Bone marrow (tissue), 2 donors: ENCODE results near the gene STK32C.

Source experiments
- DNase-seq, 2 donors: peaks; one replicate each; lab custom pipeline; 2025; lab: John Stamatoyannopoulos, UW

STK32C gene

DNA sequence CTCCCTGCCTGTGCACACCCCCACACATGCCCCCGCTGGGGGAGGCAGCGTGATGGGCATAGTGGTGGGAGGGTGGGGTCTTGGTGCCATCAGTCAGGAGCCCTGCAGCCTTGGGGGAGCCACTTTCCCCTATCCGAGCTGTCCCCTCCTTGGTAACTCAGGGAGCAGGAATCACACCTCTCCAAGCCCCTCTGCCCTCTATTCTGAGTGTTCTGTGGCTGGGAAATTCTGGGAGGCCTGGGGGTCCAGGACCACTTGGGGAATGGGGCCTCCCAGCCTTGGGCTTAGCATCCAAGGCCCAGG lies 109.7 kb downstream of the STK32C start:
- no peak for DNase-seq

DNA sequence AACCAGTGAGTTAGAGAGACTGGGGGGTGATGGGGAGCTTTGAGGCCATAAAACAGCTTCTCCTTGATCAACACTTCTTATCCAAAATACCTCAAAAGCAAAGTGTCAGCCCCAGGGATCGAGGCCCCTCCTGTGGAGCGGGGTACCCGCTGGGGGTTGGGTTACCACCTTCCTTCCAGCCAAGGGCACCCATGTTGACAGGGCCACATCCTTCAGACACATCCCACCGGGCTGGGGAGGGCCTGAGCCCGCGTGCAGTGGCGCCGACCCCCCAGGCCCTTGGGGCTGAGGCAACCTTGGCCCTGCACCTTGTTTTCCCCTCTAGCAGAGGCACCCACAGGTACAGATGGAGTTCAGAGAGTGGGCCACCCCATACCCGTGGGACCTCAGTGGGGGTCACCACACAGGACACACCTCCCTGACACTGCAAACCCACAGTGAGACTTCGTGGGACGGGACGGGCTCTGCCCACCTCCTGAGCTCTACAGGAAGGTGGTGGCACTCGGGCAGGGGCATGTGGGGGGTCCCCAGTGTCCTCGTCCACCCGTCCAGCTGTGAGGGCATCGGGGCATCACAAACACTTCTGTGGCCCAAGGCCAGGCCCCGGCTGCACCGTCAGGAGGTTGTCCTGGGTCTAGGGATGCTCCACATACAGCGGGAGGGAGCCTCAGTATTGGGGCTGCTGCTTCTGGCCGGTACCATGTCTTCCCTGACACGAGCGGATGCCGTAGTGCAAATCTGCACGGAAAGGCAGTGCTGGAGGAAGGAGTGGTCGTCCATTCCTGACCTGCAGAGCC lies 110.3 kb downstream of the STK32C start:
- DNase-seq = no peak

DNA sequence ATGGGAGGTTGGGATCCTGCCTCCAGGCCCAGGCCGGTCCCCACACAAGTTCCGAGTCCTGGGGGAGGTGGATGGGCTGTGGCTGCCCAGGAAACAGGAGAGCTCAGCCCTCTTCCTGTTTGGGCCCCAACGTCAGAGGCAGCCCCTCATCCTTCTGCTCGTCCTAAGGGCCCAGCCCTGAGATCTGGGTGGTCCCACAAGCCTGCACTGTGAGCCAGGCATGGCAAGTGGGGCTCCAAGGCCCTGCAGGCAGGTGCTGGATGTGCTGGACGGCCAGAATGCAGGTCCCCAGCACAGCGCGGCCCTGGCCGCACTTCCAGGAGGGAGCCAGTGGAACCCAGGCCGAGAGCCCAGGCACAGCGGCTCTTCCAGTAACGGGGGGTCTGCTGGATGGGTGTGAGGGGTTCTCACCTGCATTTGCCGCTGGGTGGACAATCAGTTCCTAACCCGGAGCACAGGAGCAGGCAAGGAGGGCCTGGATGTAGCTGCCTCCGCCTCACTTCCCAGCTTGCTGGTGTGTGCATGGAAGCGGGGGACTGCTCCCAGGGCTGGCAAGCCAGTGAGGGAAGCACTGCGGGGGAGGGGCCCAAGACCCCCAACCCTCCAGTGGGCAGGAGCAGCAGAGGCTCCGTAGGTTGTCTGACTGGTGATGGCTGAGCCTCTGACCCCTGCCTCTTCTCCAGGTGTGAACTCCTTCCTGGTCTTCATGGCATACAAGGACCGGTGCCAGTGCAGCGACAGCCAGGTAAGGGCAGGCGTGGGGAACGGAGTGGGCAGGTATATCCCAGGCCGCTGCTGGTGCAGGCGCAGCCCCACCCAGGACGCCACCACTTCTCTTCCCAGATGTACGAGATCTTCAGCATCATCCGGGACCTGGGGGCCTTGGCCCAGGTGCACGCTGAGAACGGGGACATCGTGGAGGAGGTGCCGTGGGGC lies 111.3 kb downstream of the STK32C start:
- no peak for DNase-seq

DNA sequence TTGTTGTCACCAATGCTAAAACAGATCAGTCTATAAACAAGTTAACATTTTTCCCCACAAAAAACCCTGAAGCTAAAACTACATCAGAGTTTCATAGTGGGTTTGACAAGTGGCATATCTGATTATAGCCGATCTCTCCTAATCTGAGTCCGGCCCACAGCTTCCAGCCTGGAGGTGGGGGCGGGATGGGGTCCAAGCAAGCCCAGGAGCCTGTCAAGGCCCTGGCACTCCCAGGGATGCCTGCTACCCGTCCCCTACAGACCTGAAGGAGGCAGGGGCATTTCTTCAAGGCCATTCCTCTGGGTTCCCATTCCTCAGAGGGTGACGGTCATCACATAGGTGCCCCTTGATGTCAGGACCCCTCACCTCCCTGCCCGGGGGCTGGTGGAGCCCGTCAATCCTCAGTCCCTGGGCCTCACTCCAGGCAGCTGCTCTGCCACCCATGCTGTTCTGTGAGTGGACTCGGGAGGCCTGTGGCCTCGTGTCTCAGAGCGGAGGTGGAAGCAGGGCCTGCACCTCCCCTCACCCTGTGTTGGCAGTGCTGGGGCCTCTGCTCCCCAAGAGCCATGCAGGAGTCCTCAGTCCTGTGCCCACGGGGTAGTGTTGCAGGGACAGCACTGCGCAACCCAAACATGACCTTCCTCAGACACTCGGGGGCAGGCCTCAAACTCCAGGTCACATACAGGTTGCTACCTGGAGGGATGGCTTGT lies 112.2 kb downstream of the STK32C start:
- no peak for DNase-seq

DNA sequence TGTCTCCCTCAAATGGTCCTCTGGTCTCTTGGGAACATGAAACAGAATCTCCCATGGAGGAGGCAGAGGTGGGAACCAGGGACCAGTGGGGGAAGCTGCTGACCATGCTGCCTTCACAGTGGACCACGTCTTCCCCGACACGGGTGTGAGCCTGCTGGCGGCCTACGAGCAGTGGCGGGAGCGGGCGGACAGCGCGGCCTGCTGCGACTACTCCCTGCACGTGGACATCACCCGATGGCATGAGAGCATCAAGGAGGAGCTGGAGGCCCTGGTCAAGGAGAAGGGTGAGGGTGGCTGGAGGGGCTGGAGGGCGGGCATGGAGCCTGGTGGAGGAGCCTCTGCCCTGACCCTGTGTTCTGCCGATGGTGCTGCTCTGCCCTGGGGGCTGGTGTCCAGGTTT lies 113.0 kb downstream of the STK32C start:
- DNase-seq = no peak

DNA sequence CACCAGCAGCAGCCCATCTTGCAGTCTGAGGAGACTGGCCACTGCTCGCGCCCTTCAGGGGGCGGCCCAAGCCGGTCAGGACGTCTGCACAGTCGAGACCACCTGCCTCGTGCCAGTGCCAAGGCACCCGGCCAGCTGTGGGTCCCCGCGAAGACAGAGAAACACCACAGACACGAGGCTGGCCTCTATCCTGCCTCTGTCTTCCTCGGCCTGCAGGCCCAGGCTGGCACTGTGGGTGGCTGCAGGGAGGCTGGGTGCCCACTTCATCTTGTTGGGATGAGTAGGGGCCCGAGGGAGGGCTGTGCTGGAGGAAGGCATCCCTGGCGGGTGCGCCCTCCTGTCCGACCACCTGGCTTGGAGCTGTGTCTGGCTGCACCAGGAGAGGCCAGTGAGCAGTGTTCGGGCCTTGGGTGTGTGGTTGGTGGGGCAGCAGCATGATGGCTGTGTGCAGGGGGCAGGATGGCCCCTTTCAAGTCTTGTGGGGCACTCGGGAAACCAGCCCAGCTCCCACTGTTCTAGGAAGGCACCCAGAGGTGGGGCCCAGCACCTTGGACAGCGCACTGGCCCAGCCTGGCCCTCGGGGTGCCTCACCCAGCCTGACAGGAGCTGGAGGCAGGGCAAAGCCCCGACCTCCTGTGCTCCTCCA lies 113.7 kb downstream of the STK32C start:
- no peak for DNase-seq

DNA sequence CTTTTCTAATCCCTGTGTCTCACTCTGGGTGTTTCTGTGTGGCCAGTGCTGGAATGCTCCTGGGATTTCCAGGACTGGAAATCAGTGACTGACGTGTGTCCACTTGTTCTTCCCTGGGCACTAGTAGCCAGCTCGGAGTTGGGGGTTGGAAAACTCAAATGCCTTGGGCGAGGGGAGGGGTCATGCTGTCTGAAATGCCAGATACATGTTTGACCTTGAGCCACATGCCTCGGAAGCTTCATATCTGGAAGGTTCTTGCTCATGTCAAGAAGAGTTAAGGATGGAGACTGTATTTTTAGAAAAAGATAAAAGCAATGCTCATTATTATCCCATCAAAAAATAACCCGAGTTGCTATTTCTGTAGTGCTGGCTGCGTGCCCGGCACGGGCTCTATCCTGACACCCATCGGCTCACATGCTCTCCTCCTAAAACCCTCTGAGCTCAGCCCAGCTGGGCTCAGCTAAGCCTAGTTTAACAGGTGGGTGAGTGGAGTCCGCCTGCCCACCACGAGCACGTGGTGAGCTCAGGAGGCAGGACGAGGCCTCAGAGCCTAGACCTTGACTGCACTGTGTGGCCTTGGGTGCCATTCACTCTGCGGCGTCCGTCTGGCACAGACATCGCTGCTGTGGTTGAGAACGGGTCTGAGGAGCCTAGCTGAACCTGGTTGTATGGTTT lies 114.6 kb downstream of the STK32C start:
- no peak for DNase-seq

DNA sequence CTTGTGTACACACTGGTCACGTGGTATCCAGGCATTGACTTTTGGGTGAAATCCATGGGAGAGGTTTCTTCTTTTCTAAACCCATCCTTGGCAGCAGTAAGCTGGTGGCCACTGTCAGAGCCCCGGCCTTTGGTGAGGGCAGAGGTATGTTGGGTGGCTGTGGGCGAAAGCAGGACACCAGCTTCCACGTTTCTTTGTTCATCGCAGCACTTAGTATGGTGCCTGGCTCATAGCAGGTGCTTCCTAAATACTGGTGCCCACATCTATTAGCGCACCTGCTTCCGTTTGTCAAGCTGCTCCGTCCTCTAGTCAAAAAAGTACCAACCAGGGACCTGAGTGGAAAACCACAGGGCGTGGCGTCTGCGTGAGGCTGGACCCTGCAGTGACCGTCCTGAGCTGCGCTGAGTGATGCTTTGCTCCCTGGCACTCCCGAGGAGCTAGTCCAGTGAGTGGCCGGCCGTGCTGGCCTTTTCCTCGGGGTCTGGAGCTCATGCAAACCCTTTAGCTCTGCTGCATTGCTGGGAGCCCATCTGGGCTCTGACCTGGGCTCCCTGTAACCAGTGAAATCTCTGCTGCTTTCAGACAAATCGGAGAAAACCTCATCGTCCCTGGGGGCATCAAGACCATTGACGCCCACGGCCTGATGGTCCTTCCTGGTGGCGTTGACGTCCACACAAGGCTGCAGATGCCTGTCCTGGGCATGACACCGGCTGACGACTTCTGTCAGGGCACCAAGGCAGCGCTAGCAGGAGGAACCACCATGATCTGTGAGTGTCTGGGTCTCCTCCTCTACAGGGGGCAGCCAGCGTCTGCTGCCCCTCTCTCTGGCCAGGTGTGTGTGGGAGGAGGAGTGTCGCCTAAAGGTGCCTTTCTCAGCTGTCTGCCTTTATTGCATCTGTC lies 115.4 kb downstream of the STK32C start:
- DNase-seq = no peak

DNA sequence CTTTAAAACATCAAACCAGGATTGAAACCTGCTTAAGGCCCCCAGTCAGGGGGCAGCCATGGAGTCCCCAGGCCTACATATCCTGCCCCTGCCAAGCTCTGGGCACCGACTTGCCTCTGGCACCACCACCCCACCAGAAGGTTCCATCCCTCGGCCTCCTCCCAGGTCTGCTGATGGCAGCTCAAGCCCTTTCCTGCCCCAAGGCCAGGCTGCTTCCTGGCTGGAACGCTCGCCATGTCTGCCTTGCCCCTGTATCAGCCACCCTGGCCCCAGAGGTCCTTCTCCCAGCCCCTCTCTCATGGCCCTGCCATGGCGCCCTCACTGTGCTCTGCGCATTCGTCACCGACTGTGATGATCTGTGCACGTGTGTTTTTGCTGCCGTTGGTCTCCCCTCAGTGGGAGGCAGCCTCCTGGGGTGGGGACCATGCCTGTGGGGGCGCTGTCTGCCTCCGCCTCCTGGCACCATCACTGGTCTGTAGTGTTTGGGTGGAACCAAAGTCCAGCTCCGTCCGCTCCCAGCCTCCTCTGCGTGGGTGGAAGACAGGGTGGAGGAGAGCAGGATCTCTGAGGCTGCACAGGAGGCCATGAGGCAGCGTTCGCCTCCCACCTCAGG lies 117.8 kb downstream of the STK32C start:
- DNase-seq = no peak

DNA sequence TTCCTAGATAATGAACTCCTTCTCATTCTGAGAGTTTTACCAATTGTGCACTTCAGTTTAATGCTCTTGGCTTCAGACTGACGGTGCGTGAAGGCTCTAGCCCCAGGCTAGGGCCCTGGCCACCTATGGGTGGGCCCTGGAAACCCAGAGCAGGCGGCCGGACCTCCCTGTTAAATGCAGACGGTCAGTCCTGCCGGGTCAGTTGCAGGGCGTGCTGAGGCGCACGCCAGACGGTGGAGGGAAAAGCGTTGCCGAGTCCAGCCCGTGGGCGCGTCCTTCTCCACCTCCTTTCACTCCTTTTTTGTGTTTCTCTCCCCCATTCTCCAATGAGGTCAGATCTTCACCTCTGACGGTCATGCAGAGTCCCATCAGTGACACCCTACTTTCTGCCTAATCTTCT lies 118.7 kb downstream of the STK32C start:
- no peak for DNase-seq

DNA sequence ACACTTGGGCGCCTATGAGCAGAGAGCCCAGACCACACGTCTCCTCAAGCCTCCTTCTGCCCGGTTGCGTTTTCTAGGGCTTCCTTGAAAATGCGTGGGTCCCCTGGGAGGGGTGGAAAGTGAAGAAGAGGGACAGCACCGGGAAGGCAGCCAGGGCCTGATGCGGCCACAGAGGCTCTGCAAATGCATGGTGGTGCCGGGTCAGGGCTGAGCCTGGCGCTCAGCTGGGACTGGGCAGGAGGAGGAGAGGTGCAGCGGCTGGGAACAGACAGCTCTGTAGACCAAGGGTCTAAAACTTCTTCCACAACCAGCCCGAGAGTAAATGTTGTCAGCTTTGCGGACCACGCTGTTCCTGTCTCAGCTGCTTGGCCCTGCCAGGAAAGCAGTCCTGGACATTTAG lies 119.4 kb downstream of the STK32C start:
- no peak for DNase-seq

DNA sequence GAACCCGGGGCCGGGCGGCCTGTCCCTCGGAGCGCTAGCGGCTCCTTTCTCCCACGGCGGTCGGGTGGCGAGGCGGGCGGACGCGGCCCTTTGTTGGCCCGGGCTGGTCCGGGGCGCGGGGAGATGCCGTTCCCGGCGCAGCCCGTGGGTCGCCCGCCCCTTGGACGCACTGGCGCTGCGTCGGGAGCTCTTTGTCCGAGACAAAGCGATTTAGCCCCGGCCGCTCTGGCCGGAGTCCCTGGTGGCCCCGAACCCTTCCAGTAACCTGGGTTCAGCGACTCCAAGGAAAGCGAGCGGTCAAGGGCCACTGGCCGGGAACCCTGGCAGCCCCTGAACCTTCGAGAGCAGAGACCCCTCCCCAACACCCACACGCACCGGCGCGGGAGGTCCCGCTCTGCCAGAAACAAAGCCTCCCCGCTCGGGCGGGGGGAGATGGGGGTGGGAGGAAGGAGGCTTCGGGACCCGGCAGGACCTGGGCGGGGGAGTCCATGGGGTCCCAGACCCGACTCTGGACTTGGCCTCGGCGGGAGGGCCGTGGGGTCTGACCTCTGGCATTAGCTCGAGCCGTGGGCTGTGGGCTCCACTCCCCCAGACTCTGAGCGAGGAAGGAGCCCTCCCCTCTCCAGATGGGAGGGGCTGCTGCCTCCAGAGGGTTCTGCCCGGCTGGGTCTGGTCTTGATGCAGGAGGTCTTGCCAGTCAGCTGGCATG lies 120.2 kb downstream of the STK32C start:
- no peak for DNase-seq

DNA sequence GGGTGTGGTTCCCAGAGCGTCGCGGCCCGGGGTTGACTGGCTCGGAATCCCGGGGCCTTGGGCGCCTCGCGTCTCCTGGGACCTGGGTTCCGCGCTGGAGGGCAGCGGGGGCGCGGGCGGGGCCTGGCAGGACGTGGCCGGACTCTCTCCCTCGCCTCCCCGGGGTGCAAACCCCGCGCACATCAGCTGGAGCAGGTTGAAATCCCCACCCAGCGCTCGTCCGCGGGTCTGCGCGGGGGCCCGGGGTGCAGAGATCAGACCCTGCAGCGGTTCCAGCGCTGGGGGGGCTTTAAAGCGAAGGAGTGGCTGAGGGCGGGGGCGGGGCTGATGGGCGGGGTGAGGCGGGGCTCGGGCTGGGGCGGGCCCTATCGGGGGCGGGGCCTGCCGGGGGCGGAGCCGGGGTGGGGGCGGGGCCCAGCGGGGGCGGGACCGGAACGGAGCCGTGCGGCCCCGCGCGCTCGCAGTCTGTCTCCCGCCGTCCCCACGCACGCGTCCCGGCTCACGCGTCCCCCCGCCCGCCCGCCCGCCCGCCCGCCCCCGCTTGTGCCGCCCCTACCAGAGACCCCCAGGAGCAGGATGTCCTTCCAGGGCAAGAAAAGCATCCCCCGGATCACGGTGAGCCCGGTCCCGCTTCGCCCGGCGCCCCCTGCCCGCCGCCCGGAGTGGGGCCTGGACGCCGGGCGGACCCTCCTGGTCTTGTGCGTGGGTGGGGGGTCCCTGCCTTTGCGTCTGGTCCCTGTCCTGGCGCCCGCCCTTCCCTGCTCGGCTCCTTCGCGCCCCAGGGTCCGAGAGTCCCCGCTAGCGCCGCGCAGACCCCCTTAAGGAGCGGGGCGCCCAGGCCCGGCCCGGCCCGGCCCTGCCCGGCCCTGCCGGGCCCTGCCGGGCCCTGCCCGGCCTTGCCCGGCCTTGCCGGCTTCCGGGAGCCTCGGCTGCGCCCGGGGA lies 121.0 kb downstream of the STK32C start, which contains the start of gene DPYSL4:
DPYSL4 (plus strand) TSS at position 461 of the 942 bp plus-strand sequence; CDS start at position 577, 116 bp downstream.
- no peak for DNase-seq

DNA sequence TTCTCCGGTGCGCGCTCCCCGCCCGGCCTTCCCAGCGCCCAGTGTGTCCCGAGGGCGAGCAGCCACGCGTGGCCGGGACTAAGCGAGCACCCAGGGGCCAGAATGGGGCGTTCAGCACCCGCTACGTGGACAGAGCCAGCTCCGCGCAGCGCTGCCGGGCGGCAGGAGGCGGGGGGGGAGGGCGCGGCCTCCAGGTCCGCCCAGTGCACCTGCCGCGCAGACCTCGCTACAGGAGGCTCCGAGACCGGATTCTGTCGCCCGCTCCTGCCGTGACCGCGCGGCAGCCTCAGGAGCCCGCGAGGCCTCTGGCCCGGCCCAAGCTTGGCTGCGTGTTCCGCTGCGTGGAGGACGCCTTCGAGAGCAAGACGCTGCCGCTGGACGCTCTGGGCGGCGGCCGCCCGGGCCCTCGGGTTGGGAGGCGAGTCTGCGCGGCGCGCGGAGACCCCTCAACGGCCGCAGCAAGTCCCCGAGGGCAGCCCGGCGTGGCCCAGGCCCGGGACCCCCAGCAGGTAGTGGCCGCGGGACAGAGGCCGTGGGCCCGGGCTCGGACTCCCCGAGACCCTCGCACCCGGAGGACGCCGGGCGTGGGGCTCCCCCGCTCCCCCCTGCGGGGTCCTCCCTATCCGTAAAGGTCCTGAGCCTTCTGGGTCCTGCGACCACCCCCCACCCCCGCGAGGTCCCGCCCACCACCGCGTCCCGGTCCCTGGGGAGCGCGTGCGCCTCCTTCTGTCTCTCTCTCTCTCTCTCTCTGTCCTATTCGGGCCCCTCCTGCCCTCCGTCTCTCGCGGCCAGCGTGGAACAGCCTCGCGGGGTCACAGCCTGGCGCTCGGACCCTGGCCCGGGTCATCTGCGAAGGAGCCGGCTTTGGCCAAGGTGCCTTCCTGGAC lies 121.9 kb downstream of the STK32C start:
- no peak for DNase-seq

DNA sequence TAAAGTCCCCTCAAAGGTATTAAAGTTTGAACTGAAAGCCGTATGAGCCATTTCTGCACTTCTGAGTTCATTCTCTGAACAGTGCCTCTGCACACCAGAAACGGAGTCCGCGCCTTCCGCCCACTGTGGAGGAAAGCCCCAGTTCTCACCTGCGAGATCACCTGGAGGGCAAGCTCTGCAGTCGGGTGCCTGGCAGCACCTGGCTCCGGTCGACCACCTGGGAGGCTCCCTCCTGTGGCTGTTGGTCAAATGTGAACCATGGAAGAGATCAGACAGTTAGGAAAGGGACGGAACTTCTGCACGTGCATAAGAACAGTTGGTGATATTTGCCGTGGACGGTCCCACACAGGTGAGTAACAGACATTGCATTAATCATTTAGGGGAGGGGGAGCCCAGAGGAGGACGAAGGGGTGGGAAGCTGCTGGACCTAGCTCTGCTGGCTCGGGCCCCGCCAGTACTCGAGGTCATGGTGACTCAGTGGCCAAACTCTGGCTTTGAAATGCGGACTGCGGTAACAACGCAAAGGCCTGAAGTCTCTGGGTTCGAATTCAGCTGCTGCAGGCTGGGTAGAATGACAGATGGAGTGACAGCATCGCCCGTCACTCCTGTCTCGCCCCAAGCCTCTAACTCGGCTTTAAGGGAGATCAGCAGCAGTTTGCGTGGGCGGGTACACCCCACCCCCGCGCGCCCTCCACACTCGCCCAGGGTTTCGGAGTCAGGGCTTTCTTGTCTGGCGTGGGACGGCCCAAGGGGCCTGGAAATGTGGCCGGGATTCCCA lies 122.7 kb downstream of the STK32C start:
- no peak for DNase-seq

DNA sequence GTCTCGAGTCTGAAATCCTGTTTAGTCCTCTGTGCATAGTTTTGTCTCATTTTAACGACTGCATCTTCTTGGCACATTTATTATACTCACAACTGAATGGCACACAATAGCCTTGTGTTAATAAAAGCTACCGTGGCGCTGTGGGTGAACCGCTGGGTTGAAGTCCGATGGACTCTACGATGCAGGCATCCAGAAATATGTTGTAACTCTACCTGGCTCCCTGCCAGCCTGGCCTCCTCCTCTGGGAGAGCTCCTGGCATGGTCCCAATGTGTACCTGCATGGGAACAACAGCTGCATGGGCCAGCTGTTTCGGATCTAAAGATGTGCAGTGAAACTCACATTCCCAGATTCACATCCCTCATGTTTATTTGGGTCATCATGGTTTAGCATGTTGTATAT lies 124.7 kb downstream of the STK32C start:
- no peak for DNase-seq
